Lower lobe of right lung (tissue), 2 donors: ENCODE results near the gene NFIC. TPM values are rescaled to one million over a fixed set of nuclear protein-coding genes. Genes with fewer than 3 reads are reported as not detected.

Source experiments
- ATAC-seq, 2 donors: fragments of 200-7000 bp; cut with Tn5 transposase; one replicate each; pipeline ENCODE4 v1.9.1; 2020 to 2022; ENCODE audit warnings: mild to moderate bottlenecking in 2 of 2, moderate library complexity in 2 of 2
- DNase-seq: peaks from one replicate; pipeline ENCODE4 v3.0.0-alpha.2; 2020
- H3K27ac ChIP-seq: fragments of 200-600 bp; one replicate; pipeline ENCODE4 v1.8.0; 2022
- H3K27me3 ChIP-seq: fragments of 200-600 bp; one replicate; pipeline ENCODE4 v1.8.0; 2022; ENCODE audit warnings: low read depth
- H3K36me3 ChIP-seq: fragments of 200-600 bp; one replicate; pipeline ENCODE4 v1.8.0; 2022; ENCODE audit warnings: mild to moderate bottlenecking
- H3K4me1 ChIP-seq: fragments of 200-600 bp; one replicate; pipeline ENCODE4 v1.8.0; 2022
- H3K4me3 ChIP-seq: fragments of 200-600 bp; one replicate; pipeline ENCODE4 v1.8.0; 2022; ENCODE audit warnings: mild to moderate bottlenecking
- H3K9me3 ChIP-seq: fragments of 200-600 bp; one replicate; pipeline ENCODE4 v1.8.0; 2022
- CTCF ChIP-seq: fragments of 200-600 bp; IDR thresholded peaks from one replicate; pipeline ENCODE4 v1.8.0; 2022; ENCODE audit warnings: antibody characterized with exemption, mild to moderate bottlenecking
- intact Hi-C: fragments of 100-400 bp; cut with DNase I; formaldehyde crosslinking; loops from one replicate; pipeline ENCODE4 v1.11.0; 2022
- total RNA-seq: library from RNA; stranded (reverse); fragmentation: NEBNext Ultra II Directional; extraction: Animal tissue kit (Norgen Biotek cat#: 25700); gene quantifications from one replicate; pipeline ENCODE4 v1.2.1, GENCODE V29; 2021
- donor health status: DM: no; HTN: yes; CAD: no; lungs with severe emphysema.

Gene NFIC
- total RNA-seq, 1 donor from 2014 or later, result 132 TPM

GRCh38 chr19:3463714-3464586 is 97.6 kb downstream of the NFIC start:
- DNase-seq, result no peak
- Histone ChIP-seq H3K4me3 (no peak overlapping the region), H3K4me1 (peaks cover 14% of the 10 kb centered on the region), H3K36me3 (peaks cover 27% of the 10 kb centered on the region), H3K9me3 (no peaks in the 10 kb centered on the region), H3K27ac (no peak overlapping the region), H3K27me3 (no peaks in the 10 kb centered on the region)
- no peak for TF ChIP-seq CTCF
- ATAC-seq, result no peak
- intact Hi-C loops, result no loop called here

GRCh38 chr19:3464587-3465235 is 98.3 kb downstream of the NFIC start:
- Histone ChIP-seq H3K27ac (no peak overlapping the region), H3K4me3 (no peak overlapping the region), H3K9me3 (no peaks in the 10 kb centered on the region), H3K36me3 (peaks cover 27% of the 10 kb centered on the region), H3K27me3 (no peaks in the 10 kb centered on the region), H3K4me1 (peaks cover 13% of the 10 kb centered on the region)
- TF ChIP-seq CTCF, result no peak
- DNase-seq, result no peak
- no peak for ATAC-seq
- intact Hi-C loops, result no loop called here

- ATAC-seq, result no peak
- Histone ChIP-seq H3K27ac (no peak overlapping the region), H3K4me3 (no peak overlapping the region), H3K9me3 (no peaks in the 10 kb centered on the region), H3K4me1 (peaks cover 6% of the 10 kb centered on the region), H3K36me3 (peaks cover 27% of the 10 kb centered on the region), H3K27me3 (no peaks in the 10 kb centered on the region)
- intact Hi-C loops, result no loop called here
- no peak for DNase-seq
- no peak for TF ChIP-seq CTCF
These were observed 99.2 kb downstream of the NFIC start for GRCh38 chr19:3465552-3465951.

GRCh38 chr19:3466635-3467034 is 100.3 kb downstream of the NFIC start:
- Histone ChIP-seq H3K9me3 (no peaks in the 10 kb centered on the region), H3K27ac (no peak overlapping the region), H3K4me1 (peaks cover 6% of the 10 kb centered on the region), H3K36me3 (peaks cover 20% of the 10 kb centered on the region), H3K4me3 (no peak overlapping the region), H3K27me3 (no peaks in the 10 kb centered on the region)
- ATAC-seq, result no peak
- no peak for DNase-seq
- TF ChIP-seq CTCF, result no peak
- intact Hi-C loops, result no loop called here

- TF ChIP-seq CTCF, result no peak
- no peaks in the 10 kb centered on the region for H3K27me3 ChIP-seq
- peaks cover 17% of the 10 kb centered on the region for H3K36me3 ChIP-seq
- no peak overlapping the region for H3K4me3 ChIP-seq
- intact Hi-C loops, result no loop called here
- DNase-seq (no peak), ATAC-seq (no peak)
- H3K4me1 ChIP-seq, result peaks cover 14% of the 10 kb centered on the region
- no peak overlapping the region for H3K27ac ChIP-seq
- H3K9me3 ChIP-seq, result no peaks in the 10 kb centered on the region
These were observed 101.2 kb downstream of the NFIC start for GRCh38 chr19:3467437-3468198.
